HepG2 (cell line): ENCODE results near the gene DMAP1. TPM values are rescaled to one million over a fixed set of nuclear protein-coding genes. Genes with fewer than 3 reads are reported as not detected.

Source experiments
- ATAC-seq: fragments of 200-7000 bp; cut with Tn5 transposase; 3 replicates; pipeline ENCODE4 v1.9.1; 2020; ENCODE audit warnings: mild to moderate bottlenecking, moderate library complexity
- BruUV-seq: library from RNA; stranded (reverse); fragments of 400-500 nt; replicated peaks from 2 replicates; lab custom pipeline; 2021; lab: Mats Ljungman, UMichigan
- CTCF ChIA-PET: fragments of 300-600 bp; formaldehyde crosslinking; extraction: SDS; loops from one replicate; lab custom pipeline; 2021; ENCODE audit warnings: low total read pairs, inconsistent platforms, low intra/inter-chr PET ratio; lab: Yijun Ruan, JAX
- POLR2A ChIA-PET: fragments of 350-600 bp; sonication (Branson Sonifier 250); formaldehyde crosslinking; loops from one replicate; lab custom pipeline; 2020; ENCODE audit warnings: antibody characterized with exemption, inconsistent platforms; lab: Yijun Ruan, JAX
- DNase-seq: peaks from one replicate; pipeline ENCODE4 v3.0.0-alpha.2; 2015; ENCODE audit warnings: low spot score
- FAIRE-seq: peaks from 3 replicates; lab custom pipeline; 2011; peaks lifted over from hg19 to GRCh38; lab: Jason Lieb, UNC
- H2AFZ ChIP-seq: one replicate; pipeline ENCODE4 v1.6.1; 2011; ENCODE audit warnings: low read length, inconsistent platforms
- H3K27ac ChIP-seq: fragments of 300-600 bp; 3 replicates; pipeline ENCODE4 v1.8.0; 2011; ENCODE audit warnings: mixed run types, mild to moderate bottlenecking, mixed read lengths, low read length, inconsistent platforms; ENCODE audit not compliant: insufficient read depth; ENCODE audit errors: extremely low read length
- H3K27me3 ChIP-seq, 2 experiments: fragments of 200-600 bp in 1 of 2; 2 replicates in 1 of 2; 3 replicates in 1 of 2; pipeline versions ENCODE4 v1.6.0 to v1.8.0; 2011; ENCODE audit warnings: low read length in 2 of 2, mild to moderate bottlenecking in 2 of 2, moderate library complexity in 2 of 2, inconsistent platforms in 1 of 2; ENCODE audit not compliant: insufficient read depth in 2 of 2, control insufficient read depth in 1 of 2
- H3K36me3 ChIP-seq, 2 experiments: fragments of 200-600 bp in 1 of 2; replicated peaks in 1 of 2; 2 replicates in 1 of 2; 3 replicates in 1 of 2; pipeline versions ENCODE4 v1.5.1 to v1.8.0; 2011; ENCODE audit warnings: low read length in 2 of 2, inconsistent platforms in 1 of 2; ENCODE audit not compliant: insufficient read depth in 2 of 2, control insufficient read depth in 1 of 2
- H3K4me1 ChIP-seq: 2 replicates; pipeline ENCODE4 v1.5.1; 2012; ENCODE audit warnings: low read length, inconsistent platforms; ENCODE audit not compliant: insufficient read depth
- H3K4me2 ChIP-seq: 2 replicates; pipeline ENCODE4 v1.6.0; 2011; ENCODE audit warnings: low read depth, low read length, inconsistent platforms
- H3K4me3 ChIP-seq, 3 experiments: fragments of 200-600 bp in 1 of 3; sonication (generic), shearing (Covaris generic) in 1 of 3; replicated peaks in 1 of 3; 2 replicates each; pipeline ENCODE4 v1.5.1; 2011 to 2016; ENCODE audit warnings: low read length in 3 of 3, inconsistent platforms in 2 of 3, low read depth in 2 of 3, mild to moderate bottlenecking in 2 of 3, control low read depth in 1 of 3, mixed read lengths in 1 of 3; ENCODE audit not compliant: insufficient read depth in 1 of 3
- H3K79me2 ChIP-seq: one replicate; pipeline ENCODE4 v1.6.1; 2011; ENCODE audit warnings: low read length, inconsistent platforms; ENCODE audit not compliant: insufficient read depth
- H3K9ac ChIP-seq: 2 replicates; pipeline ENCODE4 v1.6.0; 2011; ENCODE audit warnings: mild to moderate bottlenecking, low read depth, low read length, inconsistent platforms; ENCODE audit not compliant: insufficient read depth
- H3K9me3 ChIP-seq: 2 replicates; pipeline ENCODE4 v1.5.1; 2012; ENCODE audit warnings: mild to moderate bottlenecking, low read length
- H4K20me1 ChIP-seq: 2 replicates; pipeline ENCODE4 v1.6.0; 2011; ENCODE audit warnings: inconsistent platforms, mild to moderate bottlenecking, low read length, moderate library complexity; ENCODE audit not compliant: insufficient read depth
- AHDC1 ChIP-seq: sonication (generic); formaldehyde crosslinking; IDR thresholded peaks from 2 replicates; pipeline ENCODE4 v1.5.1; 2020; ENCODE audit warnings: mild to moderate bottlenecking, missing genetic modification reagents, borderline replicate concordance
- ATM ChIP-seq: fragments of 450-650 bp; IDR thresholded peaks from 2 replicates; pipeline ENCODE4 v1.7.1; 2017; ENCODE audit warnings: mild to moderate bottlenecking, borderline replicate concordance
- FUBP1 ChIP-seq: sonication (generic); formaldehyde crosslinking; IDR thresholded peaks from 2 replicates; pipeline ENCODE4 v1.5.1; 2020; ENCODE audit warnings: missing genetic modification reagents, mild to moderate bottlenecking, borderline replicate concordance
- KAT2B ChIP-seq: fragments of 150-350 bp; IDR thresholded peaks from 2 replicates; pipeline ENCODE4 v1.6.1; 2014; ENCODE audit warnings: low read depth, low read length, borderline replicate concordance
- NFIB ChIP-seq: sonication (generic); formaldehyde crosslinking; IDR thresholded peaks from 2 replicates; pipeline ENCODE4 v1.9.0; 2021; ENCODE audit warnings: missing genetic modification reagents, mild to moderate bottlenecking, borderline replicate concordance
- PAX8 ChIP-seq: sonication (generic); formaldehyde crosslinking; IDR thresholded peaks from 2 replicates; pipeline ENCODE4 v1.8.0; 2022; ENCODE audit warnings: mild to moderate bottlenecking, missing genetic modification reagents, borderline replicate concordance
- SIN3A ChIP-seq: IDR thresholded peaks from 2 replicates; pipeline ENCODE4 v1.6.1; 2011; ENCODE audit warnings: low read depth, mild to moderate bottlenecking, control low read depth, low read length, borderline replicate concordance
- SOX13 ChIP-seq, 3 experiments: fragments of 450-650 bp in 1 of 3; sonication (generic) in 1 of 3; formaldehyde crosslinking in 1 of 3; IDR thresholded peaks in 2 of 3; conservative IDR thresholded peaks in 1 of 3; 2 replicates each; pipeline versions ENCODE4 v1.5.0 to v1.6.1; 2016 to 2020; ENCODE audit warnings: antibody characterized with exemption in 1 of 3, mild to moderate bottlenecking in 1 of 3, missing compliant biosample characterization in 1 of 3, missing genetic modification reagents in 1 of 3, moderate library complexity in 1 of 3
- YEATS4 ChIP-seq: sonication (generic); formaldehyde crosslinking; IDR thresholded peaks from 2 replicates; pipeline ENCODE4 v1.4.0; 2020; ENCODE audit warnings: missing genetic modification reagents, borderline replicate concordance
- ZBTB3 ChIP-seq: sonication (generic); formaldehyde crosslinking; IDR thresholded peaks from 2 replicates; pipeline ENCODE4 v1.4.0; 2020; ENCODE audit warnings: low read depth, mild to moderate bottlenecking, moderate library complexity, missing genetic modification reagents, borderline replicate concordance
- ZNF101 ChIP-seq: sonication (generic); formaldehyde crosslinking; IDR thresholded peaks from 2 replicates; pipeline ENCODE4 v1.4.0; 2020; ENCODE audit warnings: mild to moderate bottlenecking, low read depth, missing genetic modification reagents, borderline replicate concordance
- ZNF296 ChIP-seq: sonication (generic); formaldehyde crosslinking; conservative IDR thresholded peaks from 2 replicates; pipeline ENCODE4 v1.5.0; 2020; ENCODE audit warnings: mild to moderate bottlenecking, missing genetic modification reagents
- ZNF577 ChIP-seq: sonication (generic); formaldehyde crosslinking; IDR thresholded peaks from 2 replicates; pipeline ENCODE4 v1.4.0; 2020; ENCODE audit warnings: mild to moderate bottlenecking, low read depth, missing genetic modification reagents, borderline replicate concordance
- ZNF773 ChIP-seq: sonication (generic); formaldehyde crosslinking; IDR thresholded peaks from 2 replicates; pipeline ENCODE4 v1.4.0; 2020; ENCODE audit warnings: missing genetic modification reagents, borderline replicate concordance
- WGBS: methylation state at CpG from one replicate; pipeline ENCODE4 v1.1.6; 2017; ENCODE audit warnings: low lambda C conversion rate; 5-methylcytosine and 5-hydroxymethylcytosine counted together
- in situ Hi-C: cut with HindIII; loops from 2 replicates; pipeline ENCODE4 v1.10.0; 2017; ENCODE audit warnings: low pct_unique_long_range_greater_than_20kb; ENCODE audit not compliant: extremely low pct_ligation_motif_present
- intact Hi-C: fragments of 100-400 bp; cut with micrococcal nuclease; formaldehyde crosslinking; loops from one replicate; pipeline ENCODE4 v1.10.0; 2022; ENCODE audit not compliant: unreplicated experiment
- polyA plus RNA-seq, 8 experiments: library from polyadenylated mRNA; depleted of rRNA in 3 of 8; stranded (reverse) in 7 of 8; unstranded in 1 of 8; fragments of >200 nt; fragmentation: Illumina TruSeq in 4 of 8; extraction: Trizol in 4 of 8; gene quantifications; 2 replicates each; pipeline versions ENCODE4 v1.2.1 to v1.2.3, GENCODE V29; 2011 to 2016; ENCODE audit warnings: low read depth in 4 of 8, missing spikeins in 1 of 8, mixed read lengths in 1 of 8; ENCODE audit not compliant: insufficient read depth in 1 of 8
- total RNA-seq, 5 experiments: library from RNA; depleted of rRNA; stranded (reverse); fragments of >200 nt; fragmentation: Illumina TruSeq; extraction: Trizol; gene quantifications; 2 replicates each; pipeline ENCODE4 v1.2.3, GENCODE V29; 2016; ENCODE audit warnings: low read depth in 1 of 5

Gene DMAP1
- total and polyA plus RNA-seq, 2 of the 13 experiments (the other 11 are each of a cell fraction or from before 2014, with no cell fraction given), result 17.6 to 32.7 TPM

- TF ChIP-seq KAT2B, result no peak
- TF ChIP-seq ZNF101, result no peak
- no peak for TF ChIP-seq NFIB
- TF ChIP-seq ZNF773, result no peak
- no peak for TF ChIP-seq ZBTB3 (CRISPR knock-in tag)
- TF ChIP-seq YEATS4 (CRISPR knock-in tag), result no peak
- TF ChIP-seq FUBP1 (CRISPR knock-in tag), result no peak
- TF ChIP-seq, all 625 proteins: peak for 0
These were observed 50.5 kb downstream of the DMAP1 start (continued) for GRCh38 chr1:44263568-44264450.

GRCh38 chr1:44264451-44264771 is 51.1 kb downstream of the DMAP1 start:
- BruUV-seq, result no TSS peak
- Histone ChIP-seq H3K4me2 (no peak overlapping the region), H3K4me1 (0 out of 2 replicates have a peak, but pooled peaks cover 8% of the 10 kb centered on the region), H3K27me3 (no peaks in the 10 kb centered on the region), H4K20me1 (no peaks in the 10 kb centered on the region), H2AFZ (no peak overlapping the region), H3K9me3 (no peaks in the 10 kb centered on the region), H3K9ac (no peak overlapping the region), H3K36me3 (no peaks in the 10 kb centered on the region; a peak in 1 of 5 replicates), H3K27ac (no peak overlapping the region), H3K79me2 (no peaks in the 10 kb centered on the region), H3K4me3 (no peak overlapping the region)
- DNase-seq, result no peak
- CTCF ChIA-PET, result no interaction called here
- intact Hi-C loops, result no loop called here
- in situ Hi-C loops, result no loop called here
- POLR2A ChIA-PET, result no interaction called here
- WGBS, result 99% methylated on average over 11 of the region's 11 CpGs
- ATAC-seq, result no peak
- no peak for FAIRE-seq
- TF ChIP-seq SOX13 (IDR thresholded peaks at IDR 0.05), result no peak
- TF ChIP-seq SOX13 (CRISPR knock-in tag; conservative IDR thresholded peaks at IDR 0.05 in 1 of 2, IDR thresholded peaks at IDR 0.05 in 1 of 2), result no peak
- no peak for TF ChIP-seq SIN3A
- no peak for TF ChIP-seq ZNF296 (CRISPR knock-in tag)
- TF ChIP-seq AHDC1, result no peak
- TF ChIP-seq PAX8, result no peak
- TF ChIP-seq ATM, result no peak
- no peak for TF ChIP-seq ZNF577
